SK-N-SH (cell line): ENCODE measurements around the gene ZNF592.

Source experiments
- CHD2 ChIP-seq: fragments of 150-350 bp; IDR thresholded peaks from 2 replicates; pipeline ENCODE4 v1.6.1; 2018; ENCODE audit warnings: low read length; ENCODE audit not compliant: partially characterized antibody
- JUND ChIP-seq: IDR thresholded peaks from 2 replicates; pipeline ENCODE4 v1.4.0; 2012
- MAX ChIP-seq: IDR thresholded peaks from 2 replicates; pipeline ENCODE4 v1.4.0; 2012; ENCODE audit warnings: low read depth
- POLR2AphosphoS5 ChIP-seq: IDR thresholded peaks from 2 replicates; pipeline ENCODE4 v1.6.1; 2012; ENCODE audit warnings: low read depth, low read length
- RAD21 ChIP-seq: IDR thresholded peaks from 2 replicates; pipeline ENCODE4 v1.6.1; 2012; ENCODE audit warnings: mild to moderate bottlenecking, low read length
- REST ChIP-seq: IDR thresholded peaks from 2 replicates; pipeline ENCODE4 v1.6.1; 2012; ENCODE audit warnings: mild to moderate bottlenecking, low read depth, low read length, moderate library complexity
- TF ChIP-seq, protein P1 (sequence below): fragments of 200-600 bp; sonication (generic); IDR thresholded peaks from 2 replicates; pipeline ENCODE4 v1.6.1; 2017; ENCODE audit warnings: antibody characterized with exemption, mild to moderate bottlenecking, moderate library complexity

- TF ChIP-seq, protein P1, sequence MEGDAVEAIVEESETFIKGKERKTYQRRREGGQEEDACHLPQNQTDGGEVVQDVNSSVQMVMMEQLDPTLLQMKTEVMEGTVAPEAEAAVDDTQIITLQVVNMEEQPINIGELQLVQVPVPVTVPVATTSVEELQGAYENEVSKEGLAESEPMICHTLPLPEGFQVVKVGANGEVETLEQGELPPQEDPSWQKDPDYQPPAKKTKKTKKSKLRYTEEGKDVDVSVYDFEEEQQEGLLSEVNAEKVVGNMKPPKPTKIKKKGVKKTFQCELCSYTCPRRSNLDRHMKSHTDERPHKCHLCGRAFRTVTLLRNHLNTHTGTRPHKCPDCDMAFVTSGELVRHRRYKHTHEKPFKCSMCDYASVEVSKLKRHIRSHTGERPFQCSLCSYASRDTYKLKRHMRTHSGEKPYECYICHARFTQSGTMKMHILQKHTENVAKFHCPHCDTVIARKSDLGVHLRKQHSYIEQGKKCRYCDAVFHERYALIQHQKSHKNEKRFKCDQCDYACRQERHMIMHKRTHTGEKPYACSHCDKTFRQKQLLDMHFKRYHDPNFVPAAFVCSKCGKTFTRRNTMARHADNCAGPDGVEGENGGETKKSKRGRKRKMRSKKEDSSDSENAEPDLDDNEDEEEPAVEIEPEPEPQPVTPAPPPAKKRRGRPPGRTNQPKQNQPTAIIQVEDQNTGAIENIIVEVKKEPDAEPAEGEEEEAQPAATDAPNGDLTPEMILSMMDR: no peak
- TF ChIP-seq MAX (no peak), JUND (no peak), CHD2 (no peak), REST (no peak), POLR2AphosphoS5 (no peak), RAD21 (no peak)
These were observed 50.1 kb downstream of the ZNF592 start for GRCh38 chr15:84798436-84798946.
